K562 (cell line): ENCODE data around the gene ATF3. TPM values are rescaled to one million over a fixed set of nuclear protein-coding genes. Genes with fewer than 3 reads are reported as not detected.

Experiments
- DLX4 ChIP-seq: fragments of 250-450 bp; sonication (Bioruptor Pico); IDR thresholded peaks from 2 replicates; pipeline ENCODE4 v1.6.1; 2021; ENCODE audit warnings: mild to moderate bottlenecking
- ESRRA ChIP-seq: fragments of 450-650 bp; IDR thresholded peaks from 2 replicates; pipeline ENCODE4 v1.6.1; 2014; ENCODE audit warnings: low read depth, mild to moderate bottlenecking, moderate library complexity, borderline replicate concordance
- ETV6 ChIP-seq, 3 experiments: fragments of 150-350 bp in 1 of 3; sonication (generic) in 1 of 3; formaldehyde crosslinking in 1 of 3; IDR thresholded peaks; 2 replicates each; pipeline versions ENCODE4 v1.6.1 to v1.8.0; 2014 to 2022; ENCODE audit warnings: borderline replicate concordance in 2 of 3, low read depth in 2 of 3, antibody characterized with exemption in 1 of 3, low read length in 1 of 3, mild to moderate bottlenecking in 1 of 3, missing genetic modification reagents in 1 of 3
- GTF2A2 ChIP-seq: IDR thresholded peaks from 2 replicates; pipeline ENCODE4 v1.6.1; 2016; ENCODE audit warnings: mild to moderate bottlenecking, missing genetic modification characterization, missing compliant biosample characterization
- GTF3C2 ChIP-seq: IDR thresholded peaks from 3 replicates; pipeline ENCODE4 v1.6.1; 2011; ENCODE audit warnings: borderline replicate concordance, mild to moderate bottlenecking, moderate library complexity; ENCODE audit not compliant: insufficient read length; ENCODE audit errors: extremely low read depth
- LCOR ChIP-seq: sonication (generic); formaldehyde crosslinking; IDR thresholded peaks from 2 replicates; pipeline ENCODE4 v1.8.0; 2022; ENCODE audit warnings: mild to moderate bottlenecking, missing genetic modification reagents
- MAFG ChIP-seq: fragments of 450-650 bp; conservative IDR thresholded peaks from 2 replicates; pipeline ENCODE4 v1.6.1; 2016; ENCODE audit warnings: missing genetic modification characterization, missing compliant biosample characterization
- NCOA6 ChIP-seq: fragments of 450-650 bp; IDR thresholded peaks from 2 replicates; pipeline ENCODE4 v1.6.1; 2017; ENCODE audit warnings: mild to moderate bottlenecking
- NFIX ChIP-seq: fragments of 250-450 bp; sonication (Bioruptor Pico); IDR thresholded peaks from 2 replicates; pipeline ENCODE4 v1.4.0; 2020; ENCODE audit warnings: low read depth, mild to moderate bottlenecking, moderate library complexity
- SIRT6 ChIP-seq: IDR thresholded peaks from one replicate; pipeline ENCODE4 v1.6.1; 2012; ENCODE audit warnings: low read depth, mild to moderate bottlenecking, control low read depth, inconsistent platforms, low read length, moderate library complexity
- SIX5 ChIP-seq, 2 experiments: IDR thresholded peaks; 2 replicates each; pipeline ENCODE4 v1.6.1; 2011; ENCODE audit warnings: low read length in 2 of 2, borderline replicate concordance in 1 of 2, low read depth in 1 of 2, mild to moderate bottlenecking in 1 of 2, moderate library complexity in 1 of 2; ENCODE audit not compliant: insufficient read depth in 1 of 2
- SLC30A9 ChIP-seq: fragments of 250-450 bp; sonication (Bioruptor Pico); IDR thresholded peaks from 2 replicates; pipeline ENCODE4 v1.8.0; 2022; ENCODE audit warnings: mild to moderate bottlenecking, moderate library complexity
- SMAD2 ChIP-seq: fragments of 150-350 bp; IDR thresholded peaks from 2 replicates; pipeline ENCODE4 v1.6.1; 2014; ENCODE audit warnings: low read depth, mild to moderate bottlenecking, low read length
- SNIP1 ChIP-seq: fragments of 450-650 bp; IDR thresholded peaks from 2 replicates; pipeline ENCODE4 v1.7.1; 2017; ENCODE audit warnings: low read depth, mild to moderate bottlenecking
- TEAD1 ChIP-seq, 2 experiments: fragments of 450-650 bp in 1 of 2; sonication (generic) in 1 of 2; formaldehyde crosslinking; IDR thresholded peaks; 2 replicates each; pipeline versions ENCODE4 v1.4.0 to v1.8.0; 2020 to 2022; ENCODE audit warnings: mild to moderate bottlenecking in 2 of 2, missing genetic modification reagents in 1 of 2
- TFAM ChIP-seq: fragments of 250-450 bp; sonication (Bioruptor Pico); conservative IDR thresholded peaks from 2 replicates; pipeline ENCODE4 v1.5.0; 2021; ENCODE audit warnings: mild to moderate bottlenecking, moderate library complexity
- TSC22D4 ChIP-seq: fragments of 450-650 bp; IDR thresholded peaks from 2 replicates; pipeline ENCODE4 v1.6.1; 2016; ENCODE audit warnings: missing genetic modification characterization, missing biosample characterization, control low read depth
- U2AF1 ChIP-seq: fragments of 200-400 bp; formaldehyde crosslinking; optimal IDR thresholded peaks from 2 replicates; pipeline ENCODE3; 2017; ENCODE audit warnings: mild to moderate bottlenecking, low read depth, low read length, moderate library complexity
- U2AF2 ChIP-seq: fragments of 200-400 bp; formaldehyde crosslinking; optimal IDR thresholded peaks from 2 replicates; pipeline ENCODE3; 2017; ENCODE audit warnings: low read depth, mild to moderate bottlenecking, low read length
- YBX1 ChIP-seq: fragments of 450-650 bp; IDR thresholded peaks from 2 replicates; pipeline ENCODE4 v1.7.1; 2016; ENCODE audit warnings: mild to moderate bottlenecking
- ZC3H8 ChIP-seq: fragments of 450-650 bp; IDR thresholded peaks from 2 replicates; pipeline ENCODE4 v1.6.1; 2017
- ZNF140 ChIP-seq: fragments of 250-450 bp; sonication (Bioruptor Pico); IDR thresholded peaks from 2 replicates; pipeline ENCODE4 v1.8.0; 2021; ENCODE audit warnings: moderate library complexity, mild to moderate bottlenecking, inconsistent platforms
- ZNF408 ChIP-seq: fragments of 250-450 bp; sonication (Bioruptor Pico); IDR thresholded peaks from 2 replicates; pipeline ENCODE4 v1.4.0; 2020; ENCODE audit warnings: low read depth, mild to moderate bottlenecking, moderate library complexity
- ZNF444 ChIP-seq: fragments of 250-450 bp; sonication (Bioruptor Pico); IDR thresholded peaks from 2 replicates; pipeline ENCODE4 v1.4.0; 2020; ENCODE audit warnings: mild to moderate bottlenecking, moderate library complexity
- ZNF561 ChIP-seq: fragments of 450-650 bp; formaldehyde crosslinking; conservative IDR thresholded peaks from 2 replicates; pipeline ENCODE4 v1.4.0; 2020; ENCODE audit warnings: mild to moderate bottlenecking, moderate library complexity
- ZNF699 ChIP-seq: fragments of 250-450 bp; sonication (Bioruptor Pico); IDR thresholded peaks from 2 replicates; pipeline ENCODE4 v1.8.0; 2021; ENCODE audit warnings: mild to moderate bottlenecking, moderate library complexity; ENCODE audit not compliant: insufficient replicate concordance
- ZNF707 ChIP-seq: fragments of 250-450 bp; sonication (Bioruptor Pico); conservative IDR thresholded peaks from 2 replicates; pipeline ENCODE4 v1.8.0; 2022; ENCODE audit warnings: inconsistent platforms, mild to moderate bottlenecking, moderate library complexity
- polyA plus RNA-seq, 8 experiments: library from polyadenylated mRNA; depleted of rRNA in 4 of 8; stranded (reverse) in 5 of 8; unstranded in 3 of 8; fragments of >200 nt; fragmentation: Nextera tagmentation in 2 of 8; fragmentation: Illumina TruSeq in 1 of 8; extraction: Ambion mirVana in 2 of 8; extraction: Trizol in 1 of 8; gene quantifications; 2 replicates each; pipeline versions ENCODE4 v1.2.1 to v1.2.3, GENCODE V29; 2011 to 2014; ENCODE audit warnings: inconsistent platforms in 1 of 8, missing spikeins in 1 of 8
- total RNA-seq, 7 experiments: library from RNA; depleted of rRNA in 6 of 7; stranded (reverse); fragments of >200 nt in 6 of 7; fragmentation: Illumina TruSeq in 2 of 7; extraction: Trizol in 2 of 7; gene quantifications; 2 replicates each; pipeline versions ENCODE4 v1.2.1 to v1.2.3, GENCODE V29; 2011 to 2021; ENCODE audit warnings: low replicate concordance in 1 of 7

Gene ATF3
- total and polyA plus RNA-seq, 9 of the 15 experiments (the other 6 are each of a cell fraction or from before 2014, with no cell fraction given): 3.5 to 28.2 (median 19.8) TPM

- TF ChIP-seq GTF3C2 (no peak), SNIP1 (no peak), ZNF699 (CRISPR knock-in tag) (no peak), TFAM (no peak), U2AF2 (no peak), SLC30A9 (CRISPR knock-in tag) (no peak), TSC22D4 (tag) (no peak), SIRT6 (no peak), ZNF408 (no peak), GTF2A2 (tag) (peak; percentile 85), ZNF561 (CRISPR knock-in tag) (no peak), TEAD1 (CRISPR knock-in tag; IDR thresholded peaks at IDR 0.05) (peak in 1 of 2 experiments; percentile 11; a peak in 1 of 4 replicates), ETV6 (IDR thresholded peaks at IDR 0.05; ENCODE audit: borderline replicate concordance in 1 of 2, low read depth in 2 of 2, low read length in 1 of 2) (no peak), ETV6 (CRISPR knock-in tag; IDR thresholded peaks at IDR 0.05; ENCODE audit: borderline replicate concordance) (0 out of 2 replicates have a peak, but pooled peaks have one; percentile 31), ESRRA (no peak), ZNF707 (CRISPR knock-in tag) (no peak), DLX4 (no peak), ZC3H8 (no peak), SMAD2 (no peak), SIX5 (IDR thresholded peaks at IDR 0.05; ENCODE audit: borderline replicate concordance in 1 of 2, insufficient read depth in 1 of 2, low read depth in 1 of 2, low read length in 2 of 2) (no peak), YBX1 (no peak), U2AF1 (no peak), MAFG (tag) (no peak), ZNF140 (CRISPR knock-in tag) (no peak), NCOA6 (peak; percentile 50; the same call in 1 of the 2 replicates), ZNF444 (no peak), LCOR (CRISPR knock-in tag) (0 out of 2 replicates have a peak, but pooled peaks have one; percentile 55), NFIX (no peak)
These were observed 569 bp downstream of the ATF3 start (continued) for GRCh38 chr1:212608959-212609700.
